GM19238 (cell line): ENCODE results near the gene MYO1H.

Source experiments
- DNase-seq: peaks from one replicate; pipeline ENCODE4 v3.0.0; 2011; ENCODE audit warnings: low spot score; ENCODE audit not compliant: insufficient read length

Gene MYO1H

DNA sequence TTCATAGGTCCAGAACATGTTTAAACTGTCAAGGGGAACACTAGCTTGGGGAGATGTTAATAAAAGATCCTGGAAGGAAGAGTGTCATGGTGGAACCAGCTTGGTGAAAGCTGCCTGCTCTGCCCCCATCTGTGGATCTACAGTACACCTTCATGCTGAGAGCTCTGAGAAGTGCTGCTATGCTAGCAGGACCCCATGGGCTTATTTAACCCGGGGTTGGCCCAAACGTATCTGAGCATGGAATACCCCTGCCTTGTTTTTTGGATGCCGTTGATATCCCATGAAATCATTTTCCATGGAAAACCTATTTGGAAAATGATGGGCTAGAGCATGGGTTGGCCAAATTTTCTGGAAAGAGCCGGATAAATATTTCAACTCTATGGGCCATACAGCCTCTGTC is 144.0 kb downstream of the MYO1H start:
- DNase-seq, result no peak

- no peak for DNase-seq
Measured at GRCh38 chr12:109492371-109492770, 144.7 kb downstream of the MYO1H start.

DNA sequence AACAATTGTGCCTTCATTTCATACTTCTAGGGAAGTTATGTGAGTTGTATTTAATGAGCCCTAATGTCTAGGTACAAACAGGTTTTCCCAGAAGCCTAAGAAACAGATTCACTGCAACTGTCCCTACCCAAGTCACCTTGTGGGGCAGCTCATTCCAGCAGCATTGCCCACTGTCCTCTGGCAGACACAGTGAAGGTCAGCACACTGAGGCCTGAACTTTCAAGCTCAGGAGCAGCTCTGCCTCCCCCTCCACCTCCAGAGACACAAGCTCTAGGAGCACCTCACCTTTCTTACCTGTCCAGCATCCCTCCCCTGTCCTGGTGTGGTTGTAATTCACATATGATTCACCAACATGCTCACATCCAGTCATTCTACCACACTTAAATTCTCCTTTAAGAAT is 145.4 kb downstream of the MYO1H start:
- DNase-seq, result no peak

DNA sequence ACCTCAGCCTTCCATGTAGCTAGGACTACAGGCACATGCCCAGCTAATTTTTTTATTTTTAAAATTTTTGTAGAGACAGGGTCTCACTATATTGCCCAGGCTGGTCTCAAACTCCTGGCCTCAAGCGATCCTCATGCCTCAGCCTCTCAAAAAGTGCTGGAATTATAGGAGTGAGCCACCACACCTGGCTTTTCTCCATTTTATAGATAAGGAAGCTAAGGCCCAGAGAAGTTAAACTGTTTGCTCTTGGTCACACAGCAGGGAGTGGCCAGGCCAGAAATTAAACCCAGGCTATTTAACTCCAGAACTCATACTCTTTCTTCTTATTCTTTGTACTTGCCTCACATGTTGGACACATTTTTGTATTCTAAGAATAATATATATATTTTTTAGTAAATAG is 146.2 kb downstream of the MYO1H start:
- DNase-seq, result no peak

- DNase-seq, result no peak
Measured at GRCh38 chr12:109494348-109494881, 146.7 kb downstream of the MYO1H start.

DNA sequence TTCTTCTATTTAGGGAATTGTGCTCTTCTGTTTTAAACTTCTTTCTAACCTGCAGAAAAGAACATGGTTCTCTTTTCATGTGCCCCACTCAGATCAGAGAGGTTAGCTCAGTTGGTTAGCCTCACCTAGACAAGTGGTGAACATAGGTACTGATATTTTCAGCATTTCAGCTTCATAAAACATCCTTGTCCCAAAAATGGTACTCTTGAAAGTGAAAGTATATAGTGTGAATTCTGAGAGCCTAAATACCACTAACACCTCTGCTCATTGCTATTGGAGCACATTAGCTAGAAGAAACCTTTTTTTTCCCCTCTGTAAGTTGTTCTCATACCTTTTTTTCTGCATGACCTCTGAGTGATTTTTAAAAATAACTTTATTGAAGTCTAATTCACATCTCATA is 147.3 kb downstream of the MYO1H start:
- no peak for DNase-seq

DNA sequence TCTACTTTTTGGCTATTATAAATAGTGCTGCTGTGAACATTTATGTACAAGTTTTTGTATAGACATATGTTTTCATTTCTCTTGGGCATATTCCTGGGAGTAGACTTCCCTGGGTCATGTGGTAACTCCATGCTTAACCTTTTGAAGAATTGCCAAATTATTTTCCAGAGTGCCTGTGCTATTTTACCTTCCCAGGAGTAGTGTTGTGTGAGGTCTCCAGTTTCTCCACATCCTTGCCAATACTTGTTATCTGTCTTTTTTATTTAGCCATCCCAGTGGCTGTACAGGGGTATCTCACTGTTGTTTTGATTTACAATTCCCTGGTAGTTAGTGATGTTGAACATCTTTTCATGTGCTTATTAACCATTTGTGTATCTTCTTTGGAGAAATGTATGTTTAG is 148.6 kb downstream of the MYO1H start:
- DNase-seq, result no peak

DNA sequence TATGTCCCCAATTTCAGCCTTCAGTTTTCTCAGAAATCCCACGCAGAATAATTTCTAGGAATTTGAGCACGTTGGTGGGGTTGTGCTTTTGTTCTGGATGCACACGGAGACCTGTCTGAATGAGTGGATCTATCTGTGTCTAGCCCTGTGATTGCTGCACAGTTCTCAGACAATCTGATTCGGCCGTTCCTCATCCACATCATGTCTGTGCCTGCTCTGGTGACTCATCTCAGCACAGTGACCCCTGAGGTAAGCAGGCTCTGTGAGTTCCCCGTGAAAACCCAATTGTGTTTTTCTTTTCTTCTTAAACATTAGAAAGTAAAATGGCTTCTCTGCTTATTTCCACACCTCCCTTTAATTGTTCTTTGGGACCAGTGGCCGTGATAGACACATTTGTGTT is 150.0 kb downstream of the MYO1H start:
- no peak for DNase-seq
